ENCODE data around the gene FCAMR.

DNA sequence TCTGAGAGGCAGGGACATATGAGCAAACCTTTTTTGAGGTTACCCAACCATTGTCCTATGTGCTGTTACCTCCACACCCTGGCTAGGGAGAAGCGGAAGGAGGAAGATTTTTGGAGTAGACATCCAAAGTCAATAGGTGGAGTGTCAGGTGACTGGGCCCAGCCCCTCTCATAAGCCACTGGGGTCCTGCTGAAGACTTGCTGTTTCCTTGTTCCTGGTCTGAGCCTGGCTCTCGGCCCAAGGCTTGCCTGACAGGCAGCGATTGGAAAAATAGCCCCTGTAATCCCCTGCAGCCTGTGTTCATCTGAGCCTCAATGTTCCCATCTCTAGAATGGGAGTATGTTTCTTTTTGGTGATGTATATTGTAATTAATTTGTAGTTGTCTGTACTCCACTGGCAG is 17.1 kb downstream of the FCAMR start:
- TF ChIP-seq CTCF (IDR thresholded peaks at IDR 0.05; ENCODE audit: low read depth, low read length, missing input control) (no peak), SP1 (IDR thresholded peaks at IDR 0.05) (no peak), TAF1 (conservative IDR thresholded peaks at IDR 0.05) (no peak), ATF3 (IDR thresholded peaks at IDR 0.05) (no peak), GABPA (IDR thresholded peaks at IDR 0.05 in 1 of 2, conservative IDR thresholded peaks at IDR 0.05 in 1 of 2) (no peak), REST (IDR thresholded peaks at IDR 0.05) (no peak)
